Measurements from ENCODE around the gene TBC1D9B. TPM values are rescaled to one million over a fixed set of nuclear protein-coding genes. Genes with fewer than 3 reads are reported as not detected.

The TBC1D9B gene
- total RNA-seq, 1 experiment from 2014 or later, result 44.9 TPM

Other genes with a start within 250 kb of the TBC1D9B start
- gene CBY3, start 226.9 kb downstream of the TBC1D9B start, total RNA-seq (2014; rRNA removed), result 1.4 TPM in 1 of 2 replicates, not detected in the other
- 293 and 348 TPM in 2 replicates for gene CANX, start 208.9 kb downstream of the TBC1D9B start, total RNA-seq (2014; rRNA removed)
- 10.6 and 17.9 TPM in 2 replicates for gene MAML1, start 175.1 kb downstream of the TBC1D9B start, total RNA-seq (2014; rRNA removed)
- 1.5 and 3.6 TPM in 2 replicates for gene LTC4S, start 113.9 kb downstream of the TBC1D9B start, total RNA-seq (2014; rRNA removed)
- gene MGAT4B, start 101.0 kb downstream of the TBC1D9B start, total RNA-seq (2014; rRNA removed), result 88.9 and 113 TPM in 2 replicates
- 253 and 341 TPM in 2 replicates for gene SQSTM1, start 87.0 kb downstream of the TBC1D9B start, total RNA-seq (2014; rRNA removed)
- 20.2 and 26.1 TPM in 2 replicates for gene MRNIP, start 49.1 kb downstream of the TBC1D9B start, total RNA-seq (2014; rRNA removed)
- gene RNF130, start 163.9 kb upstream of the TBC1D9B start, total RNA-seq (2014; rRNA removed), result 31.2 and 35.4 TPM in 2 replicates